22Rv1 (cell line): Measurements from ENCODE around the gene DIP2C.

ENCODE experiments used
- ZFX ChIP-seq: fragments of 450-650 bp; IDR thresholded peaks from 2 replicates; pipeline ENCODE4 v1.6.1; 2017; ENCODE audit warnings: antibody characterized with exemption, borderline replicate concordance
- TF ChIP-seq, protein P1 (sequence below): fragments of 450-650 bp; IDR thresholded peaks from 2 replicates; pipeline ENCODE4 v1.5.1; 2017; ENCODE audit warnings: mild to moderate bottlenecking

DNA sequence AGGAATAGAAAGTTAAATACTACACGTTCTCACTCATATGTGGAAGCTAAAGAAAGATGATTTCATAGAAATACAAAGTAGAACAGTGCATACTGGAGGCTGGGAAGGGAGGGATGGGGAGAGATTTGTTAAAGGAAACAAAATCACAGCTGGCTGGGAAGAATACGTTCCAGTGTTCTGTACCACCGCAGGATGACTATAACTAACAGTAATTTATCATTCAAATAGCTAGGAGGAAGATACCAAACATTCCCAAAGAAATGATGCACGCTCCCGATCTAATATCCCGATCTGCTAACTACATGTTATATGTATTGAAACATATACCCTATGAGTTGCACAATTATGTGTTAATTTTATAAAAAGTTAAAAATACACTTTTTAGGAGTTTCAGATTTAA lies 391.9 kb downstream of the DIP2C start:
- TF ChIP-seq, protein P1, sequence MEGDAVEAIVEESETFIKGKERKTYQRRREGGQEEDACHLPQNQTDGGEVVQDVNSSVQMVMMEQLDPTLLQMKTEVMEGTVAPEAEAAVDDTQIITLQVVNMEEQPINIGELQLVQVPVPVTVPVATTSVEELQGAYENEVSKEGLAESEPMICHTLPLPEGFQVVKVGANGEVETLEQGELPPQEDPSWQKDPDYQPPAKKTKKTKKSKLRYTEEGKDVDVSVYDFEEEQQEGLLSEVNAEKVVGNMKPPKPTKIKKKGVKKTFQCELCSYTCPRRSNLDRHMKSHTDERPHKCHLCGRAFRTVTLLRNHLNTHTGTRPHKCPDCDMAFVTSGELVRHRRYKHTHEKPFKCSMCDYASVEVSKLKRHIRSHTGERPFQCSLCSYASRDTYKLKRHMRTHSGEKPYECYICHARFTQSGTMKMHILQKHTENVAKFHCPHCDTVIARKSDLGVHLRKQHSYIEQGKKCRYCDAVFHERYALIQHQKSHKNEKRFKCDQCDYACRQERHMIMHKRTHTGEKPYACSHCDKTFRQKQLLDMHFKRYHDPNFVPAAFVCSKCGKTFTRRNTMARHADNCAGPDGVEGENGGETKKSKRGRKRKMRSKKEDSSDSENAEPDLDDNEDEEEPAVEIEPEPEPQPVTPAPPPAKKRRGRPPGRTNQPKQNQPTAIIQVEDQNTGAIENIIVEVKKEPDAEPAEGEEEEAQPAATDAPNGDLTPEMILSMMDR = no peak
- no peak for TF ChIP-seq ZFX
